Measurements from ENCODE around the gene NDST3. TPM values are rescaled to one million over a fixed set of nuclear protein-coding genes. Genes with fewer than 3 reads are reported as not detected.

The NDST3 gene
- total RNA-seq = 1 to 10 TPM in 1 of 4 donors, under 1 TPM in 3; 0.11 to 2.4 (median 0.71) TPM

DNA sequence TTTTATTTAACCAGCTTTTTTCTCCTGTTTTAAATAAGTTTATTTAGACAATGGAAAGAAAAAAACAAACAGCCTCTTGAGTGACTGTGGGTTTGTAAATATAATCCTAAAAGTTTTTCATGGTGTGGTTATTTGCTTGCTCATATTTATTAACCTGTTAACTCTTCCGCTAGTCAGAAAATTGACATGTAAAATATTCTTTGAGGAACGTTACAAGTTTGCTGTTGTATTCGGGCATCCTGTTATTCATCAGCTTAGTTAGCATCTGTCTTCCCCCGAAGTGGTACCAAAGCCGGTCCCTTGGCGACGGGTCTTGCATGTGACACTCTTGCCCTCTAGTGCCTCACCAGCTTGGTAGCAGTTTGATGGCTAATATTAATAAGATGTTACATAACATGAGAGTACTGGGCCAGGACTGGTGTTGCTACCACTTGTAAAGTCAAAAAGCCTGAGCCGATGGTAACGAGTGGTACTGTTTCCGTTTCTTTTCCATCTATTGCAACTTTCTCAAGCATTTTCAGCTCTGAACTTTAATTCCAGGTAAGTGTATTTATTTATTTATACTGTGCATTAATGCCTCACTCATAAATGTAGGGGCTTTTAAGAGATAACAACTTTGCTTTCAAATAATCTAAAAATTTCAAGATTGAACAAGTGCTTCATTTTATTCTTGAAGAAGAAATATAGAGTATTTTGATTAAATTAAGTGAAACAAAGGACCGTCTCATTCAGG is at the start of gene NDST3:
Gene NDST3 (plus strand): TSS at position 434 of the 733 bp plus-strand sequence. CDS start 19,425 bp downstream, outside the sequence.
- H3K4me3 ChIP-seq (replicated peaks in 1 of 3) = peak within 1 kb of the TSS in 1 of 3 donors; percentile 37
- no peak within 1 kb of the TSS for H3K27ac ChIP-seq
- 14 to 15% methylated on average over 11 of the region's 11 CpGs for WGBS, 2 donors
- H3K36me3 ChIP-seq = no peaks in the 10 kb centered on the region
- TF ChIP-seq POLR2A (IDR thresholded peaks at IDR 0.05) (no peak), CTCF (IDR thresholded peaks at IDR 0.05) (peak in 3 of 6 experiments; percentile 43 to 47 (median 44))
- H3K4me1 ChIP-seq = peaks cover 0 to 4% of the 10 kb centered on the region in 2 donors
- DNase-seq = peak; percentile 78 to 82
- intact Hi-C loops (cut with DNase I) = no loop called here
- no peaks in the 10 kb centered on the region for H3K27me3 ChIP-seq
- H3K9me3 ChIP-seq = no peaks in the 10 kb centered on the region

DNA sequence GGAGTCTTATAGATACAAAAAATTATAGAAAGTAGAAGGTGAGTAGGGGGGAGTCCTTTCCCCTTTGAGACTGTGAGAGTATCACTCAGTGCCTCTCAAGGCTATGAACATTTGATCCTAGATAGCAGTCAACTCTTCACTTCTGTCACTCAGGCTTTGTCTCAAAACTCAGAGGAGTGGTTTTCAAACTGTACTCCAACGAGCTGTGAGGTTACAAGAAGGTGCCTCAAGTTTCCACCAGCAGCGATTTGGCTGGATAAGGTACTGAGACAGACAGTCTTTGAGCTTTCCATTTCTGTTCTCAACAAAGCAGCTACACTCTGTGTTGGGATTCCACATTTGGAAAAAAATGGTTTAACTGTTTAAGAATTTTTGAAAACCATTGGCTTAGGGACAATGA is 48.0 kb upstream of the NDST3 start:
- Histone ChIP-seq H3K9me3 (no peaks in the 10 kb centered on the region), H3K4me3 (replicated peaks in 1 of 3) (no peak overlapping the region), H3K36me3 (no peaks in the 10 kb centered on the region), H3K4me1 (no peaks in the 10 kb centered on the region), H3K27ac (no peak overlapping the region), H3K27me3 (no peaks in the 10 kb centered on the region)
- intact Hi-C loops (cut with DNase I) = no loop called here
- 35 to 47% methylated on average over 2 of the region's 2 CpGs for WGBS, 2 donors
- TF ChIP-seq POLR2A (IDR thresholded peaks at IDR 0.05) (no peak), CTCF (IDR thresholded peaks at IDR 0.05) (no peak)
- DNase-seq = no peak

DNA sequence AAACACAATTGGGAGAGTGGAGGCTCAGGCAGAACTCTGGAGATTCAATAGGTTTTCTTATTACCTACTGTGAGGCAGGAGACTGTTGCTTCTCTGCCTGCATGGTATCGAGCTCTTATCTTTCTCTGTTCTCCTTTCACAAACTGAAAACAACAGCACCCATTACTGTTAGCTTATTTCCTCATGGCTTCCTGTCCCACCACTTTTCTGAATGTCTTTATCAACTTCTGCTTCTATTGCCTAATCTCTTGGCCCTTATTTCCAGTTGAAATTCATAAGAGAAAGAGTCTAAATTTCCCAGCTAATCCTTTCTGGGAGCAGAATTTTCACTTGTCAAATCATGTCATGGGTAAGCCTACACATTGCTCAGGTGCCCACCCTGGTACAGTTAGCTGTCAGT is 46.8 kb upstream of the NDST3 start:
- TF ChIP-seq POLR2A (IDR thresholded peaks at IDR 0.05) = no peak
- TF ChIP-seq CTCF (IDR thresholded peaks at IDR 0.05) = no peak
- WGBS, 2 donors = 26 to 41% methylated on average over 1 of the region's 1 CpG
- no peaks in the 10 kb centered on the region for H3K27me3 ChIP-seq
- H3K4me1 ChIP-seq = no peaks in the 10 kb centered on the region
- H3K36me3 ChIP-seq = no peaks in the 10 kb centered on the region
- H3K27ac ChIP-seq = no peak overlapping the region
- H3K4me3 ChIP-seq (replicated peaks in 1 of 3) = no peak overlapping the region
- DNase-seq = no peak
- H3K9me3 ChIP-seq = no peaks in the 10 kb centered on the region
- intact Hi-C loops (cut with DNase I) = no loop called here

DNA sequence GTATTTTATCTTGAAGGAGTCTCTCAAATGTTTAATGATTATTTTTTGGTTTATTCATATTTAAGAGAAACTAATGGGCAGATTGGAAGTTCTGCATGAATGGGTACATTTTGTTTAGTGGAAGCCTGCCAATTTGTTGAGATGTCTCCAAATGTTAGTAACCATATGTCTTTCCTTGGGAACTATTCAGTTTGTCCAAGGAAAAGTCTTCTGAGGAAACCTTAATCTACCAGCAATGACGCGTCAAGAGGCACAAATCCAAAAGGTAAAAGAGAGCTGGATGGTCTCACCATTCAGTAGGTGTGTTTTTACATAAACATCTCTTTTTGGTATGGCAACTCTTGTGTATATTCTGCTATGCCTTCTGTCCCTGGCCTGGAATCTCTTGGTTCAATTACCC is 37.4 kb upstream of the NDST3 start:
- Histone ChIP-seq H3K4me1 (no peaks in the 10 kb centered on the region), H3K9me3 (no peaks in the 10 kb centered on the region), H3K36me3 (no peaks in the 10 kb centered on the region), H3K27ac (no peak overlapping the region), H3K4me3 (replicated peaks in 1 of 3) (no peak overlapping the region), H3K27me3 (no peaks in the 10 kb centered on the region)
- intact Hi-C loops (cut with DNase I) = no loop called here
- no peak for DNase-seq
- WGBS, 2 donors = 94 to 96% methylated on average over 2 of the region's 2 CpGs
- TF ChIP-seq CTCF (IDR thresholded peaks at IDR 0.05) (no peak), POLR2A (IDR thresholded peaks at IDR 0.05) (no peak)

- TF ChIP-seq CTCF (IDR thresholded peaks at IDR 0.05) (no peak), POLR2A (IDR thresholded peaks at IDR 0.05) (no peak)
- no peak for DNase-seq
- no peaks in the 10 kb centered on the region for H3K27me3 ChIP-seq
- no peak overlapping the region for H3K27ac ChIP-seq
- no peaks in the 10 kb centered on the region for H3K9me3 ChIP-seq
- 86 to 92% methylated on average over 2 of the region's 2 CpGs for WGBS, 2 donors
- intact Hi-C loops (cut with DNase I) = no loop called here
- no peaks in the 10 kb centered on the region for H3K36me3 ChIP-seq
- H3K4me3 ChIP-seq (replicated peaks in 1 of 3) = no peak overlapping the region
- no peaks in the 10 kb centered on the region for H3K4me1 ChIP-seq
Observed at GRCh38 chr4:118004088-118004487, 30.2 kb upstream of the NDST3 start.
